HCT116 (cell line): Measurements from ENCODE around the gene TNFRSF8.

Experiments
- CTCF ChIP-seq, 3 experiments: fragments of 200-600 bp in 1 of 3; sonication (generic) in 1 of 3; IDR thresholded peaks in 2 of 3; conservative IDR thresholded peaks in 1 of 3; 2 replicates each; pipeline ENCODE4 v1.5.1; 2012 to 2017; ENCODE audit warnings: low read depth in 2 of 3, low read length in 2 of 3, antibody characterized with exemption in 1 of 3, borderline replicate concordance in 1 of 3, control low read depth in 1 of 3, mild to moderate bottlenecking in 1 of 3, mixed read lengths in 1 of 3, mixed run types in 1 of 3, moderate library complexity in 1 of 3; ENCODE audit not compliant: insufficient read depth in 1 of 3
- JUND ChIP-seq: IDR thresholded peaks from 2 replicates; pipeline ENCODE4 v1.6.1; 2012
- POLR2A ChIP-seq: IDR thresholded peaks from 2 replicates; pipeline ENCODE4 v1.7.0; 2011; ENCODE audit warnings: borderline replicate concordance; ENCODE audit not compliant: insufficient read depth, insufficient read length; ENCODE audit errors: extremely low read depth
- SIN3A ChIP-seq: IDR thresholded peaks from 2 replicates; pipeline ENCODE4 v1.6.1; 2012; ENCODE audit warnings: low read depth
- SP1 ChIP-seq: IDR thresholded peaks from 2 replicates; pipeline ENCODE4 v1.6.1; 2012; ENCODE audit warnings: low read depth
- ZBTB33 ChIP-seq: IDR thresholded peaks from 2 replicates; pipeline ENCODE4 v1.6.1; 2011; ENCODE audit warnings: mild to moderate bottlenecking, low read length, moderate library complexity; ENCODE audit not compliant: insufficient replicate concordance; ENCODE audit errors: extremely low read depth

- TF ChIP-seq JUND (no peak), CTCF (IDR thresholded peaks at IDR 0.05 in 2 of 3, conservative IDR thresholded peaks at IDR 0.05 in 1 of 3; ENCODE audit: borderline replicate concordance in 1 of 3, insufficient read depth in 1 of 3, low read depth in 2 of 3, low read length in 2 of 3) (no peak), SP1 (no peak), SIN3A (no peak), ZBTB33 (no peak), POLR2A (no peak)
Measured at GRCh38 chr1:12164210-12164609, 101.1 kb downstream of the TNFRSF8 start.
